Esophagus muscularis mucosa (tissue), 4 donors: Measurements from ENCODE around the gene CYBC1. TPM values are rescaled to one million over a fixed set of nuclear protein-coding genes. Genes with fewer than 3 reads are reported as not detected.

Experiments
- DNase-seq: peaks from one replicate; pipeline ENCODE4 v3.0.0-alpha.2; 2017; ENCODE audit errors: extremely low spot score
- H3K27ac ChIP-seq, 4 donors: fragments of 200-600 bp; sonication (generic); replicated peaks in 1 of 4; 1 replicate in 3 of 4; 2 replicates in 1 of 4; pipeline ENCODE4 v1.5.1; 2016 to 2019; ENCODE audit warnings: mild to moderate bottlenecking in 1 of 4
- H3K27me3 ChIP-seq, 4 donors: fragments of 200-600 bp; sonication (generic); one replicate each; pipeline versions ENCODE4 v1.5.1 to v1.6.0; 2016 to 2019
- H3K36me3 ChIP-seq, 4 donors: fragments of 200-600 bp; sonication (generic); one replicate each; pipeline ENCODE4 v1.5.1; 2016 to 2019
- H3K4me1 ChIP-seq, 4 donors: fragments of 200-600 bp; sonication (generic); one replicate each; pipeline ENCODE4 v1.5.1; 2016 to 2019
- H3K4me3 ChIP-seq, 4 donors: fragments of 200-600 bp; sonication (generic); 1 replicate in 2 of 4; 2 replicates in 2 of 4; pipeline ENCODE4 v1.5.1; 2016 to 2019; ENCODE audit warnings: mild to moderate bottlenecking in 4 of 4, moderate library complexity in 1 of 4
- H3K9me3 ChIP-seq, 4 donors: fragments of 200-600 bp; sonication (generic); 1 replicate in 3 of 4; 2 replicates in 1 of 4; pipeline ENCODE4 v1.5.1; 2016 to 2019
- EP300 ChIP-seq: sonication (generic); formaldehyde crosslinking; IDR thresholded peaks from one replicate; pipeline ENCODE4 v1.6.1; 2017; ENCODE audit warnings: antibody characterized with exemption
- POLR2A ChIP-seq: fragments of 450-650 bp; IDR thresholded peaks from one replicate; pipeline ENCODE4 v1.6.1; 2017; ENCODE audit warnings: antibody characterized with exemption, moderate library complexity, mild to moderate bottlenecking, low read depth
- POLR2AphosphoS5 ChIP-seq, 2 donors: sonication (generic); formaldehyde crosslinking; IDR thresholded peaks; one replicate each; pipeline ENCODE4 v1.6.1; 2017; ENCODE audit warnings: antibody characterized with exemption in 2 of 2
- WGBS: methylation state at CpG from one replicate; pipeline ENCODE4 v1.1.5; 2018; 5-methylcytosine and 5-hydroxymethylcytosine counted together
- intact Hi-C: fragments of 100-400 bp; cut with DNase I; formaldehyde crosslinking; loops from one replicate; pipeline ENCODE4 v1.15.1; 2023
- total RNA-seq, 4 donors: library from RNA; depleted of rRNA; stranded (reverse); fragments of >200 nt; gene quantifications; one replicate each; pipeline versions ENCODE4 v1.1.0 to v1.2.1, GENCODE V29; 2016
- TF ChIP-seq, protein P1 (sequence below), 3 experiments: fragments of 200-600 bp in 2 of 3; fragments of 450-650 bp in 1 of 3; sonication (generic) in 2 of 3; IDR thresholded peaks; one replicate each; pipeline ENCODE4 v1.5.1; 2017 to 2019; ENCODE audit warnings: antibody characterized with exemption in 3 of 3, mild to moderate bottlenecking in 2 of 3, moderate library complexity in 1 of 3

CYBC1 gene
- total RNA-seq, 4 donors from 2014 or later = 40.7 to 78.3 (median 69.7) TPM

DNA sequence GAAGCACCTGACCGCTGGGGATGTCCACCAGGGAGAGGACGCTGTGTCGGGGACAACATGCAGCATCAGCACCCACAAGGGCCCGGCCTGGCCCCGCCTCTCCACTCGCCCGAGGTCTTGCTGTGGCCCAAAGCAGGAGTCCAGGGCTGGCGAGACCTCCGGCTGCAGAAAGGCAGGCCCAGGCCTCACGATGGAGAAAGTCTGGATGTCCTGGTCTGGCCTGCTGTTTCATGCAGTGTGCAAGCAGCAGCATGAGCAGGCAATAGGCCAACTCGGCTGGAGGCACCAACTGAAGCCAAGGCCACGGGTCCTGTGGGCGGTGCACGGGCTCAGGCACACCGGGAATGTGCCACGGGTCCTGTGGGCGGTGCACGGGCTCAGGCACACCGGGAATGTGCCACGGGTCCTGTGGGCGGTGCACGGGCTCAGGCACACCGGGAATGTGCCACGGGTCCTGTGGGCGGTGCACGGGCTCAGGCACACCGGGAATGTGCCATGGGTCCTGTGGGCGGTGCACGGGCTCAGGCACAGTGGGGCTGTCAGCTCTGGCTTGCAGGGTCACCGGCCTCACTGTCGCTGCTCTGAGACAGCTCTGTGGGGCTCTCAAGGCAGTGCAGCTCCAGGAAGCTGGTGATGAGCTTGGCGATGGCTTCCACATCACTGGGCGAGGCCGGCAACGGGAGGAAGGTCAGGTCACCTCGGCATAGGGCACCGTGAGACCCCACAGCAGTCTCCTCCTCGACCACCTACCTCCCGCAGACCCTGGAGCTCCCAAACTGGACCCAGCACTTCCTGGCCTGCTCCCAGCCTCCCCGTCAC, 6.9 kb downstream of the CYBC1 start:
- H3K27me3 ChIP-seq = no peaks in the 10 kb centered on the region
- no peak overlapping the region for H3K27ac ChIP-seq
- 87% methylated on average over 16 of the region's 40 CpGs for WGBS
- no peak overlapping the region for H3K4me3 ChIP-seq
- no peak for TF ChIP-seq POLR2AphosphoS5 (IDR thresholded peaks at IDR 0.05)
- TF ChIP-seq EP300 = no peak
- TF ChIP-seq, protein P1, sequence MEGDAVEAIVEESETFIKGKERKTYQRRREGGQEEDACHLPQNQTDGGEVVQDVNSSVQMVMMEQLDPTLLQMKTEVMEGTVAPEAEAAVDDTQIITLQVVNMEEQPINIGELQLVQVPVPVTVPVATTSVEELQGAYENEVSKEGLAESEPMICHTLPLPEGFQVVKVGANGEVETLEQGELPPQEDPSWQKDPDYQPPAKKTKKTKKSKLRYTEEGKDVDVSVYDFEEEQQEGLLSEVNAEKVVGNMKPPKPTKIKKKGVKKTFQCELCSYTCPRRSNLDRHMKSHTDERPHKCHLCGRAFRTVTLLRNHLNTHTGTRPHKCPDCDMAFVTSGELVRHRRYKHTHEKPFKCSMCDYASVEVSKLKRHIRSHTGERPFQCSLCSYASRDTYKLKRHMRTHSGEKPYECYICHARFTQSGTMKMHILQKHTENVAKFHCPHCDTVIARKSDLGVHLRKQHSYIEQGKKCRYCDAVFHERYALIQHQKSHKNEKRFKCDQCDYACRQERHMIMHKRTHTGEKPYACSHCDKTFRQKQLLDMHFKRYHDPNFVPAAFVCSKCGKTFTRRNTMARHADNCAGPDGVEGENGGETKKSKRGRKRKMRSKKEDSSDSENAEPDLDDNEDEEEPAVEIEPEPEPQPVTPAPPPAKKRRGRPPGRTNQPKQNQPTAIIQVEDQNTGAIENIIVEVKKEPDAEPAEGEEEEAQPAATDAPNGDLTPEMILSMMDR (IDR thresholded peaks at IDR 0.05) = no peak
- no peak for TF ChIP-seq POLR2A
- H3K9me3 ChIP-seq = no peaks in the 10 kb centered on the region
- H3K4me1 ChIP-seq = peaks cover 5 to 34% (median 30%) of the 10 kb centered on the region in 4 donors
- H3K36me3 ChIP-seq = peaks cover 7 to 77% (median 50%) of the 10 kb centered on the region in 4 donors
- intact Hi-C loops = no loop called here
- no peak for DNase-seq

DNA sequence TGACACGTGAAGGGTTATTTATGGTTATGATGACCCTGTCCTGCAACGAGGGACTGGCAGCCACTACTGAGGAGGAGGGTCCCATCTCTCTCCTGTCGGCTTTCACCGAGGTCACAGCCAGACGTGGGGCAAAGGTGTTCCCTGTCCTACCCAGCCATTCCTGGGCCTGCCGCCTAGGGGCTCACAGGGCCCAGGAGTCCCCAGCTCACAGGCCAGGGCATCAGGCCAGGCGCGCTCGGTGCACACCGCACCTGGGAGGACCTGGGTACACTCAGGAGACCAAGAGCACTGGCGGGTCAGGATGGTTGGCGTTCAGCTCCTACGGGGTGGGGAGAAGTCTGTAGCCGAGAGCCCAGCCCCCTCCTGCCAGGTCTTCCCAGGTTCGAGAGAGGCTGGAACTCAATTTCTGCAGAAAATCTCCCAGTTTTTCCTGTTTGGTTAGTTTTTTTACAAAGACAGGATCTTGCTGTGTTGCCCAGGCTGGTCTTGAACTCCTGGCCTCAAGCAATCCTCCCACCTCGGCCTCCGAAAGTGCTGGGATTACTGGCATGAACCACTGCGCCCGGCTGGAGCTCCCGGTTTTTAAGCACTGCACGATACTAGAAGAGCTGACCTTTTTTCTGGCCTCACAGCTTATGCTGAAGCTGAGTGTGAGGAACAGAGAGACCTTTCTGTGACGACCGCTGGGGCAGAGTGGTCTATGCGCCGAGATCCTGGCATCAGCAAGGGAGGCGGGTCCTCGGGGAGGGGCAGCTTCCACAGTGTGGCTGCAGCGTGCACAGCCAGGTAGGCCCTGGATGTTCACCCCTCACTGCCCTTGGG, 7.7 kb downstream of the CYBC1 start:
- intact Hi-C loops = no loop called here
- DNase-seq = no peak
- Histone ChIP-seq H3K36me3 (peaks cover 7 to 76% (median 51%) of the 10 kb centered on the region in 4 donors), H3K27ac (no peak overlapping the region), H3K9me3 (no peaks in the 10 kb centered on the region), H3K4me3 (no peak overlapping the region), H3K27me3 (no peaks in the 10 kb centered on the region), H3K4me1 (peaks cover 5 to 34% (median 30%) of the 10 kb centered on the region in 4 donors)
- TF ChIP-seq, protein P1 (IDR thresholded peaks at IDR 0.05) = no peak
- TF ChIP-seq EP300 = no peak
- no peak for TF ChIP-seq POLR2AphosphoS5 (IDR thresholded peaks at IDR 0.05)
- no peak for TF ChIP-seq POLR2A
- WGBS = 86% methylated on average over 21 of the region's 28 CpGs

DNA sequence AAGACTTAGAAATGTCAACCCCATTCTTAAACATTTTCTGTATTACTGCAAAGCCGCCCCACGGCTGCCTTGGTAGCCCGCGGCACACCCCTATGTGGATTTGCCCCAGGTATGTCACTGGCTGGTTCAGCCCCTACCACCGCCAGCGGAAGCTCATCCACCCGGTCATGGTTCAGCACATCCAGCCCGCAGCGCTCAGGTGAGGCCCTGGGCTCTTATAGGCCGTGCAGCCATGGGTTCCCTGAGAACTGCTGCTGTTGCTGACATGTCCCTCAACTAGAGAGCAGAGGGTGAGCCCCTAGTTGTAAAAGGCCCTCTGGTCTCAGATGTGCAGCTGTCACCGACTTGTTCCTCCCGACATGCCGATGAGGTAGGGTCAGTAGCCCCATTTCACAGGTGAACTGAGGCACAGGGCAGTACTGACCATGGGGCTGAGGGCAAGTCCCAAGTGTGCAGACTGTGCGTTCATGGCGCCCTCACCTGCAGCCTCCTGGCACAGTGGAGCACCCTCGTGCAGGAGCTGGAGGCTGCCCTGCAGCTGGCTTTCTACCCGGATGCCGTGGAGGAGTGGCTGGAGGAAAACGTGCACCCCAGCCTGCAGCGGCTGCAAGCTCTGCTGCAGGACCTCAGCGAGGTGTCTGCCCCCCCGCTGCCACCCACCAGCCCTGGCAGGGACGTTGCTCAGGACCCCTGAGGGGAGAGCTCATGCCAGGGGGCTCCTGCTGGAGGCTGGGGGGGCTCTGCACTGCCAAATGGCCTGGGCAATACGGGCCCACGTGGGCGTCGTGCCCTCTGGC, 8.7 kb downstream of the CYBC1 start:
- peaks cover 5 to 34% (median 30%) of the 10 kb centered on the region in 4 donors for H3K4me1 ChIP-seq
- H3K27ac ChIP-seq = no peak overlapping the region
- H3K4me3 ChIP-seq = no peak overlapping the region
- no peaks in the 10 kb centered on the region for H3K27me3 ChIP-seq
- TF ChIP-seq EP300 = no peak
- TF ChIP-seq, protein P1 (IDR thresholded peaks at IDR 0.05) = no peak
- TF ChIP-seq POLR2AphosphoS5 (IDR thresholded peaks at IDR 0.05) = no peak
- TF ChIP-seq POLR2A = no peak
- 90% methylated on average over 19 of the region's 27 CpGs for WGBS
- H3K9me3 ChIP-seq = no peaks in the 10 kb centered on the region
- H3K36me3 ChIP-seq = peaks cover 7 to 78% (median 54%) of the 10 kb centered on the region in 4 donors
- intact Hi-C loops = no loop called here
- DNase-seq = no peak

- intact Hi-C loops = no loop called here
- 61% methylated on average over 17 of the region's 17 CpGs for WGBS
- Histone ChIP-seq H3K4me1 (peaks cover 1 to 27% (median 23%) of the 10 kb centered on the region in 4 donors), H3K4me3 (peak overlapping the region in 2 of 4 donors; percentile 16 to 20), H3K27ac (peak overlapping the region in 2 of 4 donors; percentile 7 to 48), H3K27me3 (no peaks in the 10 kb centered on the region), H3K36me3 (peaks cover 7 to 82% (median 60%) of the 10 kb centered on the region in 4 donors), H3K9me3 (no peaks in the 10 kb centered on the region)
- TF ChIP-seq POLR2AphosphoS5 (IDR thresholded peaks at IDR 0.05) (no peak), EP300 (no peak), POLR2A (no peak)
- TF ChIP-seq, protein P1 (IDR thresholded peaks at IDR 0.05) = no peak
- no peak for DNase-seq
Observed at GRCh38 chr17:82440991-82441627, 9.4 kb downstream of the CYBC1 start.
